Endothelial cell of umbilical vein (primary cell): ENCODE results near the gene CYP3A4. TPM values are rescaled to one million over a fixed set of nuclear protein-coding genes. Genes with fewer than 3 reads are reported as not detected.

Experiments
- BruUV-seq: library from RNA; stranded (reverse); fragments of 400-500 nt; replicated peaks from 2 replicates; lab custom pipeline; 2021; lab: Mats Ljungman, UMichigan
- CTCF ChIA-PET: fragments of 300-600, 350-600 bp; sonication (Branson Sonifier 250); formaldehyde crosslinking; loops from one replicate; lab custom pipeline; 2021; ENCODE audit warnings: antibody characterized with exemption, inconsistent platforms; lab: Charles Lee
- POLR2A ChIA-PET: fragments of 300-600, 350-600 bp; sonication (Branson Sonifier 250); formaldehyde crosslinking; loops from one replicate; lab custom pipeline; 2021; ENCODE audit warnings: antibody characterized with exemption, inconsistent platforms; lab: Charles Lee
- DNase-seq: peaks from one replicate; pipeline ENCODE4 v3.0.0-alpha.2; 2011; ENCODE audit warnings: low read depth, low spot score
- FAIRE-seq: peaks from 2 replicates; lab custom pipeline; 2011; peaks lifted over from hg19 to GRCh38; lab: Jason Lieb, UNC
- H2AFZ ChIP-seq: 2 replicates; pipeline ENCODE4 v1.6.0; 2012; ENCODE audit warnings: low read depth, low read length, control low read depth, inconsistent platforms
- H3K27ac ChIP-seq: 2 replicates; pipeline ENCODE4 v1.5.1; 2011; ENCODE audit warnings: low read depth, mild to moderate bottlenecking, control low read depth, low read length, moderate library complexity; ENCODE audit not compliant: insufficient read depth
- H3K27me3 ChIP-seq, 2 experiments: 2 replicates each; pipeline versions ENCODE4 v1.6.0 to v1.6.1; 2011; ENCODE audit warnings: low read length in 2 of 2, mixed read lengths in 1 of 2; ENCODE audit not compliant: control insufficient read depth in 2 of 2, insufficient read depth in 2 of 2
- H3K36me3 ChIP-seq, 2 experiments: 2 replicates in 1 of 2; 3 replicates in 1 of 2; pipeline ENCODE4 v1.5.1; 2011; ENCODE audit warnings: low read length in 2 of 2, mild to moderate bottlenecking in 1 of 2, moderate library complexity in 1 of 2; ENCODE audit not compliant: control insufficient read depth in 2 of 2, insufficient read depth in 2 of 2; ENCODE audit errors: extremely low read depth in 1 of 2
- H3K4me1 ChIP-seq: 3 replicates; pipeline ENCODE4 v1.5.1; 2011; ENCODE audit warnings: mild to moderate bottlenecking, low read length; ENCODE audit not compliant: control insufficient read depth, insufficient read depth; ENCODE audit errors: extremely low read depth
- H3K4me2 ChIP-seq: 2 replicates; pipeline ENCODE4 v1.6.1; 2011; ENCODE audit warnings: low read length, control low read depth, mixed read lengths; ENCODE audit not compliant: insufficient read depth
- H3K4me3 ChIP-seq, 3 experiments: fragments of 200-600 bp in 1 of 3; sonication (generic), shearing (Covaris generic) in 1 of 3; replicated peaks in 1 of 3; 2 replicates each; pipeline ENCODE4 v1.5.1; 2011 to 2016; ENCODE audit warnings: control low read depth in 3 of 3, low read length in 3 of 3, mild to moderate bottlenecking in 2 of 3, inconsistent platforms in 1 of 3, low read depth in 1 of 3, moderate library complexity in 1 of 3; ENCODE audit not compliant: insufficient read depth in 1 of 3
- H3K79me2 ChIP-seq: 2 replicates; pipeline ENCODE4 v1.6.0; 2012; ENCODE audit warnings: low read length, inconsistent platforms; ENCODE audit not compliant: control insufficient read depth, insufficient read depth
- H3K9ac ChIP-seq: replicated peaks from 2 replicates; pipeline ENCODE3; 2011; ENCODE audit warnings: low read length, control low read depth; ENCODE audit not compliant: insufficient read depth; ENCODE audit errors: extremely low read depth
- H3K9me1 ChIP-seq: replicated peaks from 3 replicates; pipeline ENCODE4 v1.6.0; 2011; ENCODE audit warnings: mild to moderate bottlenecking, low read length; ENCODE audit not compliant: control insufficient read depth, insufficient read depth; ENCODE audit errors: extremely low read depth
- H3K9me3 ChIP-seq: replicated peaks from 2 replicates; pipeline ENCODE4 v1.5.1; 2012; ENCODE audit warnings: low read length, inconsistent platforms; ENCODE audit not compliant: control insufficient read depth, insufficient read depth
- H4K20me1 ChIP-seq: replicated peaks from 2 replicates; pipeline ENCODE3; 2011; ENCODE audit warnings: mild to moderate bottlenecking, low read length; ENCODE audit not compliant: control insufficient read depth, insufficient read depth; ENCODE audit errors: extremely low read depth
- EZH2 ChIP-seq: IDR thresholded peaks from 2 replicates; pipeline ENCODE4 v1.6.1; 2012; ENCODE audit warnings: borderline replicate concordance, low read depth, mild to moderate bottlenecking, moderate library complexity, low read length, inconsistent platforms; ENCODE audit not compliant: severe bottlenecking
- FOS ChIP-seq: IDR thresholded peaks from 2 replicates; pipeline ENCODE4 v1.6.1; 2011; ENCODE audit warnings: mild to moderate bottlenecking, low read length, moderate library complexity, borderline replicate concordance; ENCODE audit not compliant: insufficient read depth
- GATA2 ChIP-seq: IDR thresholded peaks from 2 replicates; pipeline ENCODE4 v1.7.0; 2011; ENCODE audit warnings: low read depth, mild to moderate bottlenecking, moderate library complexity, mixed read lengths, low read length; ENCODE audit not compliant: insufficient read length, insufficient read depth
- JUN ChIP-seq: IDR thresholded peaks from 2 replicates; pipeline ENCODE4 v1.6.1; 2011; ENCODE audit warnings: borderline replicate concordance, low read depth; ENCODE audit not compliant: insufficient read length, insufficient read depth
- MYC ChIP-seq: IDR thresholded peaks from one replicate; pipeline ENCODE4 v1.6.1; 2011; ENCODE audit warnings: mild to moderate bottlenecking, low read depth, low read length
- dilution Hi-C: fragments of 300-500 bp; cut with MboI; formaldehyde crosslinking; loops from one replicate; pipeline ENCODE4 v1.15.0; 2019; ENCODE audit warnings: low sequenced_read_pairs; ENCODE audit not compliant: extremely low pct_ligation_motif_present
- intact Hi-C: fragments of 100-400 bp; cut with micrococcal nuclease; formaldehyde crosslinking; loops from one replicate; pipeline ENCODE4 v1.10.0; 2022
- polyA plus RNA-seq, 4 experiments: library from polyadenylated mRNA; depleted of rRNA in 3 of 4; stranded (reverse) in 3 of 4; unstranded in 1 of 4; fragments of >200 nt; gene quantifications; 2 replicates each; pipeline versions ENCODE4 v1.2.1 to v1.2.3, GENCODE V29; 2011 to 2012; ENCODE audit warnings: missing spikeins in 1 of 4
- total RNA-seq: library from RNA; stranded (reverse); gene quantifications from 2 replicates; pipeline ENCODE4 v1.2.3, GENCODE V29; 2021
- TF ChIP-seq, protein P1 (sequence below), 2 donors: IDR thresholded peaks; 1 replicate in 1 of 2; 2 replicates in 1 of 2; pipeline ENCODE4 v1.5.1; 2011; ENCODE audit warnings: low read length in 2 of 2, mild to moderate bottlenecking in 2 of 2, moderate library complexity in 2 of 2, control low read depth in 1 of 2, inconsistent platforms in 1 of 2, low read depth in 1 of 2; ENCODE audit not compliant: insufficient read depth in 1 of 2; ENCODE audit errors: extremely low read depth in 1 of 2

The CYP3A4 gene
- total and polyA plus RNA-seq, 2 donors (not counting 3 experiments of a cell fraction or from before 2014, with no cell fraction given): not detected

GRCh38 chr7:99806839-99807478, 23.0 kb upstream of the CYP3A4 start:
- Histone ChIP-seq H3K36me3 (no peaks in the 10 kb centered on the region), H3K4me3 (no peak overlapping the region), H3K9me3 (no peaks in the 10 kb centered on the region), H2AFZ (no peak overlapping the region), H3K9ac (no peak overlapping the region), H3K4me2 (no peak overlapping the region), H3K4me1 (no peaks in the 10 kb centered on the region), H3K27ac (no peak overlapping the region), H3K27me3 (no peaks in the 10 kb centered on the region), H3K79me2 (no peaks in the 10 kb centered on the region), H4K20me1 (no peaks in the 10 kb centered on the region), H3K9me1 (no peaks in the 10 kb centered on the region)
- dilution Hi-C loops (no loop called here), intact Hi-C loops (no loop called here)
- no peak for TF ChIP-seq FOS
- TF ChIP-seq GATA2: no peak
- TF ChIP-seq EZH2: no peak
- no peak for TF ChIP-seq JUN
- TF ChIP-seq, protein P1, sequence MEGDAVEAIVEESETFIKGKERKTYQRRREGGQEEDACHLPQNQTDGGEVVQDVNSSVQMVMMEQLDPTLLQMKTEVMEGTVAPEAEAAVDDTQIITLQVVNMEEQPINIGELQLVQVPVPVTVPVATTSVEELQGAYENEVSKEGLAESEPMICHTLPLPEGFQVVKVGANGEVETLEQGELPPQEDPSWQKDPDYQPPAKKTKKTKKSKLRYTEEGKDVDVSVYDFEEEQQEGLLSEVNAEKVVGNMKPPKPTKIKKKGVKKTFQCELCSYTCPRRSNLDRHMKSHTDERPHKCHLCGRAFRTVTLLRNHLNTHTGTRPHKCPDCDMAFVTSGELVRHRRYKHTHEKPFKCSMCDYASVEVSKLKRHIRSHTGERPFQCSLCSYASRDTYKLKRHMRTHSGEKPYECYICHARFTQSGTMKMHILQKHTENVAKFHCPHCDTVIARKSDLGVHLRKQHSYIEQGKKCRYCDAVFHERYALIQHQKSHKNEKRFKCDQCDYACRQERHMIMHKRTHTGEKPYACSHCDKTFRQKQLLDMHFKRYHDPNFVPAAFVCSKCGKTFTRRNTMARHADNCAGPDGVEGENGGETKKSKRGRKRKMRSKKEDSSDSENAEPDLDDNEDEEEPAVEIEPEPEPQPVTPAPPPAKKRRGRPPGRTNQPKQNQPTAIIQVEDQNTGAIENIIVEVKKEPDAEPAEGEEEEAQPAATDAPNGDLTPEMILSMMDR (IDR thresholded peaks at IDR 0.05; ENCODE audit: extremely low read depth in 1 of 2, insufficient read depth in 1 of 2, low read depth in 1 of 2, low read length in 2 of 2): no peak
- TF ChIP-seq MYC: no peak
- ChIA-PET POLR2A (no interaction called here), CTCF (no interaction called here)
- no peak for FAIRE-seq
- DNase-seq: no peak
- no TSS peak for BruUV-seq
